ENCODE measurements around the gene GALNT4.

GALNT4 gene

DNA sequence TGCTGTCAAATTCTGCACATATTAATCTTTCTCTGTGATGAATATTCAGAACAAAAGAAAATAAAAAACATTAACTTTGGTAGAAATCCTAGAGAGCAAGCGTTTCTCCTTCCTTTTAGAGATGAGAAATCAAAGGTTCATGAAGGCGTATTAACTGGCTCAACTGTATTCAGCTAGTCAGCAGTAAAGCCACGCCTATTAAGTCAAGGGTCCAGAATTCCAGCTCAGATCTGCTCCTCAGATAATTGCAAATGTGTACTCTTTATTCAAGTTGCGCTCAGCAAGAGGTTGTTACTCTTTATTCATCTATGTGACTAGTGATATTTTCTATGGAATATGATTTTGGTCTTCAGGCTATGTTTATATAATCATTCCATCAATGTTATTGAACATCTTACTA is 14.3 kb upstream of the GALNT4 start:
- in situ Hi-C loops (cut with MboI; ENCODE audit: low sequenced_read_pairs), result loop anchor here (25.0 kb wide), 1 partner anchor 1373 kb away; no protein-coding TSS in a partner anchor

DNA sequence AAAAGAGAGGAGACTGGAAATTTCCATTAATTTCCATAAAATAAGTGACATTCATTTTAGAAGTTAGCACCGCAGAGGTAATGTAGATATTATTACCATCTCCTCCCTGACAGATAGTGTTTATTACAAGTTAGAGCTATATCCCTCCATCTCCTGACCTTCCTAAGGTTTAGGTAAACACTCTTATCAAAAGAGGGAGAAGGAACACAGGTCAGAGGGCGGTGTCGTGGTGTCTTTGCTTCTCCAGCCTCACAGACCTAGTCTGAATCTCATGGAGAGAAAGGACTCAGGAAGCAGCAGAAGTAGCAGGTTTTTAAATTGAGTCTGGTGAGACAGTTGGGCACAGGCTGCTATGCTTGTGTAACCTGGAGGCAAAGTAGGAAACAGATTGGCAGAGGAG is 12.8 kb upstream of the GALNT4 start:
- in situ Hi-C loops (cut with MboI; ENCODE audit: low sequenced_read_pairs), result loop anchor here (25.0 kb wide), 1 partner anchor 1375 kb away; no protein-coding TSS in a partner anchor

DNA sequence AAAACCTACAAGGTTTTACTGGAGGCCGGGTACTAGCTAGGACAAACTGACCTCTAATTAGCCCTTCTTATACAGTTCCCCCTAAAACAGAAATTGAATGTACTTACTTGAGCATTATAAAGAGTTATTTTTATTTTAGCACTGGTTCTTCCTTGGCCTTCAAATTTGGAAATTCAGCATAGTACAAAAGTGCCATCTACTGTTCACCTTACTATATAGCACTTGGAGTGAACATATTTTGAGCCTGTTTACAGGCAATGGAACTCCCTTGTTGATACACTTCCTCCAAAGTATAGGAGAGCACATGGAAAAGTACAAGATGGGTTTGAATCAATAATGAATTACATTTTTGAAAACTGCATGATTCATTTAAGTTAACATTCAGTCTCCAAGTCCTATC is 5.1 kb upstream of the GALNT4 start:
- in situ Hi-C loops (cut with MboI; ENCODE audit: low sequenced_read_pairs), result loop anchor here (25.0 kb wide), 1 partner anchor 1383 kb away; no protein-coding TSS in a partner anchor

DNA sequence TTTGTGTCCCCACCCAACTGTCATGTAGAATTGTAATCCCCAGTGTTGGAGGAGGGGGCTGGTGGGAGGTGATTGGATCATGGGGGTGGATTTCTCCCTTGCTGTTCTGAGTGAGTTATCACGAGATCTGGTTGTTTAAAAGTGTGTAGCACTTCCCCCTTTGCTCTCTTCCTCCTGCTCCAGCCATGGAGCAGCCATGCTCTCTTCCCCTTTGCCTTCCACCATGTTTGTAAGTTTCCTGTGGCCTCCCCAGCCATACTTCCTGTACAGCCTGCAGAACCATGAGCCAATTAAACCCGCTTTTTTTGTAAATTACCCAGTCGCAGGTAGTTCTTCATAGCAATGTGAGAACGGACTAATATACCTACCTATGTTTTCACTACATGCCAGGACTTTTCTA is 3.8 kb upstream of the GALNT4 start:
- in situ Hi-C loops (cut with MboI; ENCODE audit: low sequenced_read_pairs), result loop anchor here (25.0 kb wide), 1 partner anchor 1384 kb away; no protein-coding TSS in a partner anchor

GRCh38 chr12:89525824-89526770 is 1.5 kb upstream of the GALNT4 start, which contains the start of gene POC1B:
Gene POC1B (minus strand): TSS chr12:89526047. CDS start chr12:89525895, 152 bp downstream.
- in situ Hi-C loops (cut with MboI; ENCODE audit: low sequenced_read_pairs), result loop anchor here (25.0 kb wide), 1 partner anchor 1386 kb away; no protein-coding TSS in a partner anchor

GRCh38 chr12:89525305-89525823 is 768 bp upstream of the GALNT4 start:
- in situ Hi-C loops (cut with MboI; ENCODE audit: low sequenced_read_pairs), result loop anchor here (25.0 kb wide), 1 partner anchor 1387 kb away; no protein-coding TSS in a partner anchor

DNA sequence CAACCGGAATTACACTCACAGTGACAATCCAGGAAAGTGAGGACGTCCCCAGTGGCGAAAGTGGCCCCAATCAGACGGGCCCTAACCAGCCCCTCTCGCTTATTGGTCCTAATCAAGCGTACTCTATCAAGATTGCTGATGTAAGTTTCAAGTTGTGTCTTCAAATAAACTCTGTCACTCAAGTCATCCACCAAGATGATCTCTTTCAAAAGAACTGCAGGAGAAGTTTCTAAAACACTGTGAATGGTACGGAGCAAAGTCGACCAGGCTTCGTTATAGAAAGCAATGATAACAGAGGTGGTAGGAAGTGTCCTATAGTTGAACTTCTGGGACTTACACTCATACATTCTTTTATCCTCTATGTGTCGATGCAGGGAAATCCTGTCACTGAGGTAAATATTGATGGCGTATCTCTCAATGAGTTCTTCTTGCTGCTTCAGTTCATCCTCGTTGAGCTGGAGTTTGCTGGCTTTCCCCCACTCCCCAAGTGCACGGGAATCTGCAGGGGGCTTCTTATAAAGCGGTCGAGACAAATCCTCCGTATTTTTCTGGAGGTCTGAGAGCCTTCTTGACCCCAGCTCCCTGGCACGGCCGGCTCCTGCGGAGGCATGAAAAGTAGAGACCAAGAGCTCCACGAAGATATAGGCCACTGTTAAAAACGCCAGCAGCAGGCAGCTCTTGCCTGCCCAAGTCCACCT is 604 bp downstream of the GALNT4 start:
- in situ Hi-C loops (cut with MboI; ENCODE audit: low sequenced_read_pairs), result no loop called here

DNA sequence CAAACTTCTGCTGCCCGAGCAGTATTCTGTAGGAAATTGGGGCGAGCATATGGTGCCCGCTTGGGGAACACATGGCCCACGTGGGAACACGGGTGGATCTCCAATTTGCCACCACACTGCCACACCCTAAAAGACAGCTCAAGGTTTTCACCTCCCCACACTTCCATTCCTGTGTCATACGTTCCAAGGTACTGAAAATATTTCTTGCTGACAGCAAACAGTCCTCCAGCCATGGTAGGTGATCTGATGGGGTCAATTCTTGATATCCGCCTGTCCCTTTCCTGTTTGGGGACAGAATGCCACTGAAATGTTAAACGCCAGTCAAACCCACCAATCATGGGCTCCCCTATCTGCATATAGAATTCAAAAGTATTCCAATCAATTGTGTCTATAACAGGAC is 1.2 kb downstream of the GALNT4 start:
- in situ Hi-C loops (cut with MboI; ENCODE audit: low sequenced_read_pairs), result no loop called here

- in situ Hi-C loops (cut with MboI; ENCODE audit: low sequenced_read_pairs), result no loop called here
These were observed 3.0 kb downstream of the GALNT4 start for GRCh38 chr12:89521364-89522223.

GRCh38 chr12:89517720-89518119 is 6.9 kb downstream of the GALNT4 start:
- in situ Hi-C loops (cut with MboI; ENCODE audit: low sequenced_read_pairs), result no loop called here

- in situ Hi-C loops (cut with MboI; ENCODE audit: low sequenced_read_pairs), result no loop called here
These were observed 8.0 kb downstream of the GALNT4 start for GRCh38 chr12:89516633-89517032.

DNA sequence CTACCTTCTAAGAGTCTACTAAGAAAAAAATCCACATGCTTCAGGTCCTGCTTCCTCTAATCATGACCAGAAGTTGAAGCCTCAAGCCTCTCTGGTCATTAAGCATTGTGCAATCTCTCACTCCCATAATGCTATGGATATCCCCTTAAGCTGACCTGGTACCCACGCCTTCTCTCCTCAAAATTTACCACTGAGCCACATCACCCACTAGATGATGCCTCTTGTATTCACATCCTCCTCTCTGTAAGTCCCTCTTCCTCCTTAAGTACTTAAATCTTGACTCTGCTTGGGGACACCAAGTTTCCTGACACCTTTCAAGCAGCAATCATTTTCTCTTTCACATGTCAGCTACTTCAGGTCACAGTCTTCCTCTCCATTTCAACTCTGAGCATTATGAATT is 9.8 kb downstream of the GALNT4 start:
- in situ Hi-C loops (cut with MboI; ENCODE audit: low sequenced_read_pairs), result no loop called here

GRCh38 chr12:89513544-89513943 is 11.1 kb downstream of the GALNT4 start:
- in situ Hi-C loops (cut with MboI; ENCODE audit: low sequenced_read_pairs), result no loop called here

GRCh38 chr12:89507015-89507824 is 17.4 kb downstream of the GALNT4 start:
- in situ Hi-C loops (cut with MboI; ENCODE audit: low sequenced_read_pairs), result no loop called here

GRCh38 chr12:89506050-89506449 is 18.5 kb downstream of the GALNT4 start:
- in situ Hi-C loops (cut with MboI; ENCODE audit: low sequenced_read_pairs), result no loop called here

DNA sequence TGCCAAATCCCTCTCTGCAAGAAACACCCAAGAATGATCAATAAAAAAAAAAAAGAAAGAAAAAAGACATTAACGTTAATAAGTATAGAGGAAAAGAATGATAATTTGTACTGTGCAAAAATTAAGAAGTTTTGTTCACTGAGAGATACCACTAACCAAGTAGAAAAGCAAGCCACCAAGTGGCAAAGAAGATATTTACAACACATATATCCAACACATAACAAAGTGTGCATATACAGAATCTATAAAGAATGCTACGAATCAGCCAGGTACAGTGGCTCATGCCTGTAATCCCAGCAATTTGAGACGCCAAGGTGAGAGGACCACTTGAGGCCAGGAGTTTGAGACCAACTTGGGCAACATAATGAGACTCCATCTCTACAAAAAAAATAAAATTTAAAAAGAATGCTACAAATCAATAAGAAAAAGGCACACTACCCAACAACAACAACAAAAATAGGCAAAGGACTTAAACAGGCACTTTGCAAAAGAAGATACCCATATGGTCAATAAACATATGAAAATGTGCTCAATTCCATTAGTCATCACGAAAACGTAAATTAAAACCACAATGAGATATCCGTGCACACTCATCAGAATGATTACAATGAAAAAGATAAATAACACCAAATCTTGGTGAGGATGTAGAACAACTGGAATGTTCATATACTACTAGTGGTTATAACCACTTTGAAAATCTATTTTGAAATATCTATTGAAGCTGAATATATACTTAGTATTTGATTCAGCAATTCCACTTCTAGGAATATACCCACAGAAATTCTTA is 19.8 kb downstream of the GALNT4 start:
- in situ Hi-C loops (cut with MboI; ENCODE audit: low sequenced_read_pairs), result no loop called here

- in situ Hi-C loops (cut with MboI; ENCODE audit: low sequenced_read_pairs), result no loop called here
These were observed 22.8 kb downstream of the GALNT4 start for GRCh38 chr12:89501793-89502192.

DNA sequence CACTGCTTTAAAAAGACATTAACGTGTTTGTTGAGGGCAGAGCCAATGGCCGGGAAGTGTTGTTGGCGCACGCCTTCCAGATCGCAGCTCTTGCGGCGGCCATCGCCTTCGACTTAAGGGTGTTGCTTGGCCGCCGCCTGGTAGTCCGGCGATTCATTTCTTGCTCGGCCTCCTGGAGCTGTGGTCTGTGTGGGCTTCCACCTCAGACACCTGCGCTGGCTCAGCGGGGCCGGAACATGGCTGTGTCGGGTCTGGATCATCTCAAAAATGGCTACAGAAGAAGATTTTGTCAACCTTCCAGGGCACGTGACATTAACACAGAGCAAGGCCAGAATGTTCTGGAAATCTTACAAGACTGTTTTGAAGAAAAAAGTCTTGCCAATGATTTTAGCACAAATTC is 24.7 kb downstream of the GALNT4 start:
- in situ Hi-C loops (cut with MboI; ENCODE audit: low sequenced_read_pairs), result no loop called here

DNA sequence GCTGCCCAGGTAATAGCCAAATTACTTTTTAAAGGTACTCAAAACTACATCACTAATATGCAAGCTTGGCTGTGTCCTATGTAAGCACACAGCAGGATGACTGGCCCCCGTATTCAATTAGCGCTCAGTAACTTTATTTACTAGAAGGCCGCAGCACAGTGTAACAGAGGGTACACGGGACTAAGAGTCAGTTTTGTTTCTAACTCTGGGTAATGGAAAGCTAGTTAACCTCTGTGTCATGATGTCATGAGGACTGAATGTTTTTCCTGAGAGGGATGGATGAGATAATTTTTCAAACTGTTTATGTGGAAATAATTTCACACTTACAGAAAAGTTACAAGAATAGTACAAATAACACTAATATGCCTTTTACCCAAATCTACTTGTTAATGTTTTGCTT is 27.1 kb downstream of the GALNT4 start:
- in situ Hi-C loops (cut with MboI; ENCODE audit: low sequenced_read_pairs), result no loop called here

Measured in HL-60/S4 treated with retinoic acid at 250 ng/mL for 4 days and 3 days (cell line).